Measurements from ENCODE around the gene ABTB1.

GRCh38 chr3:127647166-127647844, 25.4 kb upstream of the ABTB1 start:
- TF ChIP-seq CTCF (IDR thresholded peaks at IDR 0.05) (no peak), POLR2A (IDR thresholded peaks at IDR 0.05) (no peak), EP300 (IDR thresholded peaks at IDR 0.05) (no peak), POLR2AphosphoS5 (IDR thresholded peaks at IDR 0.05) (no peak)

Data from stomach (tissue), 4 donors.